Gastrocnemius medialis (tissue), 4 donors: ENCODE results near the gene CACNA2D3. TPM values are rescaled to one million over a fixed set of nuclear protein-coding genes. Genes with fewer than 3 reads are reported as not detected.

Experiments
- ATAC-seq, 2 donors: fragments of 150-250 bp; one replicate each; pipeline ENCODE4 v1.9.1; 2016
- DNase-seq, 2 donors: peaks; one replicate each; pipeline ENCODE4 v3.0.0-alpha.2; 2019
- H3K27ac ChIP-seq, 4 donors: fragments of 200-600 bp; sonication (generic); 1 replicate in 1 of 4; 2 replicates in 3 of 4; pipeline ENCODE4 v1.5.1; 2016 to 2018; ENCODE audit warnings: mild to moderate bottlenecking in 2 of 4, moderate library complexity in 1 of 4
- H3K27me3 ChIP-seq, 3 donors: fragments of 200-600 bp; sonication (generic) in 2 of 3; 1 replicate in 1 of 3; 2 replicates in 2 of 3; pipeline versions ENCODE4 v1.5.1 to v1.6.0; 2016 to 2019; ENCODE audit warnings: mild to moderate bottlenecking in 1 of 3, moderate library complexity in 1 of 3
- H3K36me3 ChIP-seq, 2 donors: fragments of 200-600 bp; sonication (generic) in 1 of 2; one replicate each; pipeline ENCODE4 v1.5.1; 2017 to 2018
- H3K4me1 ChIP-seq, 2 donors: fragments of 200-600 bp; sonication (generic) in 1 of 2; one replicate each; pipeline ENCODE4 v1.5.1; 2016 to 2017; ENCODE audit warnings: mild to moderate bottlenecking in 2 of 2
- H3K4me3 ChIP-seq, 4 donors: fragments of 200-600 bp; sonication (generic) in 3 of 4; 1 replicate in 1 of 4; 2 replicates in 3 of 4; pipeline ENCODE4 v1.5.1; 2016 to 2019; ENCODE audit warnings: mild to moderate bottlenecking in 2 of 4
- H3K9me3 ChIP-seq, 3 donors: fragments of 200-600 bp; sonication (generic) in 2 of 3; 1 replicate in 1 of 3; 2 replicates in 2 of 3; pipeline ENCODE4 v1.5.1; 2016 to 2019
- POLR2A ChIP-seq, 2 donors: fragments of 450-650 bp; IDR thresholded peaks; one replicate each; pipeline ENCODE4 v1.6.1; 2017; ENCODE audit warnings: antibody characterized with exemption in 2 of 2, mild to moderate bottlenecking in 2 of 2, moderate library complexity in 2 of 2
- in situ Hi-C, 4 donors: fragments of 200-750 bp; cut with MboI; loops; one replicate each; pipeline versions ENCODE4 v1.15.0 to v1.8.0; 2017; ENCODE audit warnings: low sequenced_read_pairs in 4 of 4
- intact Hi-C: fragments of 100-400 bp; cut with DNase I; formaldehyde crosslinking; loops from one replicate; pipeline ENCODE4 v1.15.1; 2023; ENCODE audit warnings: low total_unique reads
- total RNA-seq, 4 donors: library from RNA; depleted of rRNA; stranded (reverse); fragments of >200 nt; gene quantifications; one replicate each; pipeline versions ENCODE4 v1.1.0 to v1.2.3, GENCODE V29; 2016
- TF ChIP-seq, protein P1 (sequence below), 5 experiments: fragments of 450-650 bp in 3 of 5; fragments of 200-600 bp in 2 of 5; sonication (generic) in 2 of 5; IDR thresholded peaks in 4 of 5; conservative IDR thresholded peaks in 1 of 5; 1 replicate in 4 of 5; 2 replicates in 1 of 5; pipeline ENCODE4 v1.5.1; 2016 to 2019; ENCODE audit warnings: antibody characterized with exemption in 5 of 5, mild to moderate bottlenecking in 3 of 5, moderate library complexity in 3 of 5

CACNA2D3 gene
- total RNA-seq, 4 donors from 2014 or later, result 4.7 to 14.4 (median 7.1) TPM

GRCh38 chr3:54917174-54917573, 794.8 kb downstream of the CACNA2D3 start:
- in situ Hi-C loops, result no loop called here
- Histone ChIP-seq H3K4me3 (no peak overlapping the region), H3K36me3 (no peaks in the 10 kb centered on the region), H3K27me3 (no peaks in the 10 kb centered on the region), H3K9me3 (no peaks in the 10 kb centered on the region), H3K27ac (no peak overlapping the region), H3K4me1 (no peaks in the 10 kb centered on the region)
- ATAC-seq (no peak), DNase-seq (no peak)
- intact Hi-C loops, result no loop called here
- TF ChIP-seq, protein P1, sequence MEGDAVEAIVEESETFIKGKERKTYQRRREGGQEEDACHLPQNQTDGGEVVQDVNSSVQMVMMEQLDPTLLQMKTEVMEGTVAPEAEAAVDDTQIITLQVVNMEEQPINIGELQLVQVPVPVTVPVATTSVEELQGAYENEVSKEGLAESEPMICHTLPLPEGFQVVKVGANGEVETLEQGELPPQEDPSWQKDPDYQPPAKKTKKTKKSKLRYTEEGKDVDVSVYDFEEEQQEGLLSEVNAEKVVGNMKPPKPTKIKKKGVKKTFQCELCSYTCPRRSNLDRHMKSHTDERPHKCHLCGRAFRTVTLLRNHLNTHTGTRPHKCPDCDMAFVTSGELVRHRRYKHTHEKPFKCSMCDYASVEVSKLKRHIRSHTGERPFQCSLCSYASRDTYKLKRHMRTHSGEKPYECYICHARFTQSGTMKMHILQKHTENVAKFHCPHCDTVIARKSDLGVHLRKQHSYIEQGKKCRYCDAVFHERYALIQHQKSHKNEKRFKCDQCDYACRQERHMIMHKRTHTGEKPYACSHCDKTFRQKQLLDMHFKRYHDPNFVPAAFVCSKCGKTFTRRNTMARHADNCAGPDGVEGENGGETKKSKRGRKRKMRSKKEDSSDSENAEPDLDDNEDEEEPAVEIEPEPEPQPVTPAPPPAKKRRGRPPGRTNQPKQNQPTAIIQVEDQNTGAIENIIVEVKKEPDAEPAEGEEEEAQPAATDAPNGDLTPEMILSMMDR (IDR thresholded peaks at IDR 0.05 in 4 of 5, conservative IDR thresholded peaks at IDR 0.05 in 1 of 5), result no peak

DNA sequence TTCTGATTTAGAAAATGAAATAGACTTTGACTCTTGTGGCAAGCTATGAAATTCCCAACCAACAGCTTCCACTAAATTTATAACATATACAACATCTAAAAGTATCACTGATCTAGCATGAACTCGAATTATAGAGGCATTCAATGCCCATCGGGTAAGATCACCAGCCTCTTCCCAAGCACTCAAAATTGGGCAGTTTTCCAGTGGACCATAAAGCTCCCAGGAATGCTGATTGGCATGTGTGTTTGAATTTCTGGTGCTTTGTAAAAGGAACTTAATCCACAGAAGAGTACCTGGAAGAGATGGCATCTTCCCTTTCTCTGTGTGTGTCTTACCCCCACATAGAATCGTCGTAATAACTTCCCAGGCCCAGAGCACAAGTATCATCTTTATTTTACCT, 795.5 kb downstream of the CACNA2D3 start:
- no peaks in the 10 kb centered on the region for H3K4me1 ChIP-seq
- intact Hi-C loops, result no loop called here
- DNase-seq (no peak), ATAC-seq (no peak)
- no peaks in the 10 kb centered on the region for H3K36me3 ChIP-seq
- no peak overlapping the region for H3K27ac ChIP-seq
- no peak for TF ChIP-seq POLR2A (IDR thresholded peaks at IDR 0.05)
- in situ Hi-C loops, result no loop called here
- no peak overlapping the region for H3K4me3 ChIP-seq
- no peaks in the 10 kb centered on the region for H3K27me3 ChIP-seq
- H3K9me3 ChIP-seq, result no peaks in the 10 kb centered on the region

DNA sequence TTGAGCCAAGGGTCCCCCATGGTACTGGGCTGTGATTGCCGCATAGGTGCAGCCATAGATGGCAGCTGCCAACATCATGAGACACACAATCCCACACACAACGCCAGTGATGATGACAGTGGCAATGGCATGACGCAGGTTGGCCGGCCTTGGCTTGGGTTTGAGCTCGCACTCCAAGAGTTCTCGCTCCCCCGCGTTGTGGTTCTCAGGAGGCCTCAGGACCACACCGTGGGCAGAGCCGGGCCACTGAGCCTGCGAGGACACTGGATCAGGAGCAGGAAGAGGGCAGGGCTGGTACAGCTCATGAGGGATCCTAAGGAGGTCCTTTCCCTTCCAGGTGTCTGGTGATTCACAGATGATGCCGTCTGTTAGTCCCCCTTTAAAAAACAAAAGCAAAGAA, 796.2 kb downstream of the CACNA2D3 start:
- ATAC-seq, result no peak
- no peak for TF ChIP-seq POLR2A (IDR thresholded peaks at IDR 0.05)
- TF ChIP-seq, protein P1 (IDR thresholded peaks at IDR 0.05 in 4 of 5, conservative IDR thresholded peaks at IDR 0.05 in 1 of 5), result no peak
- no peak for DNase-seq
- H3K9me3 ChIP-seq, result no peaks in the 10 kb centered on the region
- no peak overlapping the region for H3K4me3 ChIP-seq
- no peak overlapping the region for H3K27ac ChIP-seq
- no peaks in the 10 kb centered on the region for H3K4me1 ChIP-seq
- in situ Hi-C loops, result no loop called here
- H3K36me3 ChIP-seq, result no peaks in the 10 kb centered on the region
- no peaks in the 10 kb centered on the region for H3K27me3 ChIP-seq
- intact Hi-C loops, result no loop called here

DNA sequence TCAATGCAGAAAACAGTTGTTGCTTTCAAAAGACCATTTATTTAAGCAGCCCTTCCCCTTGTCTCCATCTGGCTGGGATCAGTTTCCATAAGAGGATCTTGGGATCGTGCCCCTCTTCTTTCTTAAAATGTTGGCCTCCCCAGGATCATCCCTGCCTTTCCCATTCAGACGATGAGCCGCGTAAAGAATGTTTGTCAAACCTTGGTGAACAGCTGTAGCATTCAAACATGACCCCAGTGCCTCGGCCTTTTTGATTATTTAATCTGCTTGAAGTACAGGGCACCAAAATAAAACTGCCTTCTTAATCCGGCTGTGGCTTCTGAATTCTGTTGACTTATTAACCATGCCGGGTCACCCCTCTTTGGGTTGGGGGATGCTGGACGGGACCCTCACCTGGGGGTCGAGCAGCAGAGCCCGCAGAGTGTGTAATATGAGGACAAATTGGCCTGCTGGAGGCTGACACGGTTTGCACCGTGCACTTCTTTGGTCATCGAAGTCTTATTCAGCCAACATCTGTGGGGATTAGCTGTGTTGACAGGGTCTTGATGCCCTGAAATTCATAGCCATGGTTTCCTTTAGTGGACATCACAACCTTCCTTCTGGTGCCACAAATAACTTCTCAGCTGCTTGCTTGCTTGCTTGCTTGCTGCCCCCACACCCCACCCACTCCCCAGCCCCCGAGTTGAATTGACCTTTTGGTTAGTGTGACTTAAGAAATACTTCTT, 805.9 kb downstream of the CACNA2D3 start, which contains the start of gene LRTM1:
LRTM1 (minus strand) TSS at position 14 of the 725 bp plus-strand sequence. CDS start 148 bp downstream, outside the sequence.
- intact Hi-C loops, result no loop called here
- no peak for TF ChIP-seq POLR2A (IDR thresholded peaks at IDR 0.05)
- in situ Hi-C loops, result no loop called here

GRCh38 chr3:54931182-54931581, 808.8 kb downstream of the CACNA2D3 start:
- H3K36me3 ChIP-seq, result no peaks in the 10 kb centered on the region
- no peaks in the 10 kb centered on the region for H3K9me3 ChIP-seq
- intact Hi-C loops, result no loop called here
- no peak overlapping the region for H3K27ac ChIP-seq
- ATAC-seq, result no peak
- H3K4me1 ChIP-seq, result peaks cover 0 to 19% of the 10 kb centered on the region in 2 donors
- no peak overlapping the region for H3K4me3 ChIP-seq
- DNase-seq, result no peak
- TF ChIP-seq POLR2A (IDR thresholded peaks at IDR 0.05), result no peak
- TF ChIP-seq, protein P1 (IDR thresholded peaks at IDR 0.05 in 4 of 5, conservative IDR thresholded peaks at IDR 0.05 in 1 of 5), result no peak
- no peaks in the 10 kb centered on the region for H3K27me3 ChIP-seq
- in situ Hi-C loops, result no loop called here

More for the DNA sequence above, 805.9 kb downstream of the CACNA2D3 start, which contains the start of gene LRTM1:
- H3K9me3 ChIP-seq, result no peaks in the 10 kb centered on the region
- H3K27me3 ChIP-seq, result no peaks in the 10 kb centered on the region
- DNase-seq (no peak), ATAC-seq (no peak)
- no peaks in the 10 kb centered on the region for H3K36me3 ChIP-seq
- H3K27ac ChIP-seq, result no peak within 1 kb of the TSS
- H3K4me1 ChIP-seq, result peaks cover 5 to 16% of the 10 kb centered on the region in 2 donors
- H3K4me3 ChIP-seq, result no peak within 1 kb of the TSS
